GM12865 (cell line): Measurements from ENCODE around the gene ADRM1.

ENCODE experiments used
- DNase-seq: peaks from one replicate; pipeline ENCODE4 v3.0.0; 2010; ENCODE audit warnings: low read depth
- H3K4me3 ChIP-seq: 2 replicates; pipeline ENCODE4 v1.5.1; 2011; ENCODE audit warnings: mild to moderate bottlenecking, low read depth, low read length, control low read depth
- TF ChIP-seq, protein P1 (sequence below): IDR thresholded peaks from 2 replicates; pipeline ENCODE4 v1.5.1; 2011; ENCODE audit warnings: low read length, control low read depth, low read depth, inconsistent platforms; ENCODE audit not compliant: insufficient read depth; ENCODE audit errors: missing control alignments

The ADRM1 gene

GRCh38 chr20:62325172-62325905 lies 22.5 kb downstream of the ADRM1 start:
- TF ChIP-seq, protein P1, sequence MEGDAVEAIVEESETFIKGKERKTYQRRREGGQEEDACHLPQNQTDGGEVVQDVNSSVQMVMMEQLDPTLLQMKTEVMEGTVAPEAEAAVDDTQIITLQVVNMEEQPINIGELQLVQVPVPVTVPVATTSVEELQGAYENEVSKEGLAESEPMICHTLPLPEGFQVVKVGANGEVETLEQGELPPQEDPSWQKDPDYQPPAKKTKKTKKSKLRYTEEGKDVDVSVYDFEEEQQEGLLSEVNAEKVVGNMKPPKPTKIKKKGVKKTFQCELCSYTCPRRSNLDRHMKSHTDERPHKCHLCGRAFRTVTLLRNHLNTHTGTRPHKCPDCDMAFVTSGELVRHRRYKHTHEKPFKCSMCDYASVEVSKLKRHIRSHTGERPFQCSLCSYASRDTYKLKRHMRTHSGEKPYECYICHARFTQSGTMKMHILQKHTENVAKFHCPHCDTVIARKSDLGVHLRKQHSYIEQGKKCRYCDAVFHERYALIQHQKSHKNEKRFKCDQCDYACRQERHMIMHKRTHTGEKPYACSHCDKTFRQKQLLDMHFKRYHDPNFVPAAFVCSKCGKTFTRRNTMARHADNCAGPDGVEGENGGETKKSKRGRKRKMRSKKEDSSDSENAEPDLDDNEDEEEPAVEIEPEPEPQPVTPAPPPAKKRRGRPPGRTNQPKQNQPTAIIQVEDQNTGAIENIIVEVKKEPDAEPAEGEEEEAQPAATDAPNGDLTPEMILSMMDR: no peak
- DNase-seq: no peak
- H3K4me3 ChIP-seq: no peak overlapping the region

GRCh38 chr20:62326559-62326958 lies 23.8 kb downstream of the ADRM1 start:
- TF ChIP-seq, protein P1: no peak
- no peak overlapping the region for H3K4me3 ChIP-seq
- no peak for DNase-seq

- no peak for DNase-seq
- TF ChIP-seq, protein P1: no peak
- H3K4me3 ChIP-seq: no peak overlapping the region
Observed at GRCh38 chr20:62326959-62327725, 24.3 kb downstream of the ADRM1 start.

DNA sequence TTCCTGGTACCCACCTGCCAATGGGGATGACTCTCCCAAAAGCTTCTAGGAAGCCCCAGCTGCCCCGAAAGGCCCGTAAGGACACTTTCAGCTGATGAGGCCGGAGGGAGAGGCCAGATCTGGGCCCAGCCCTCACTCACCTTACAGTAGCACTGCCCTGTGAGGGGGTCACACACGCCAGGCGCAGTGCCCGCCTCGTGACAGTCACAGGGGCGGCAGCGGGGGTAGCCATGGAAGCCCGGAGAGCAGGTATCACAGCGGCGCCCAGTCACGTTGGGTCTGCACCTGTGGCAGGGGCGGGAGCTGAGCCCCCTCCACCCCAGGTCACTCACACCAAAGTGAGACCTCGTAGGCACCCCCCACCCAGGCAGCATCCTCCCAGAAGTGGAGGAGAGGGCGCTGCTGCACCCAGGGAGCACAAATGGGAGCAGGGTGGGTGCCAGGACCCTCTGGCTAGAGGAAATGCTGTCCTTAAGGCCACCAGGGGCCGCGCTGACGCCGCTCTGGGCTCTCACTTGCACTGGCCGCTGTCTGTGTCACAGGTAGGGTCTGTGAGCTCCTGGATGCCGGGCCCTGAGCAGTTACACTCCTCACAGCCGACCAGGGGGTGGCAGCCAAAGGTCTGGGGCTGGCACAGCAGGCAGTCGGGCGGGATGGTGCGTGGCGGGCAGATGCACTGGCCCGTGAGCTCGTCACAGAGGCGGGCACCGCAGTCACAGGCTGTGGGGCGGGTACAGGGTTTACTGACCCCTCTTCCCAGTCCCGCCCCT lies 25.1 kb downstream of the ADRM1 start:
- H3K4me3 ChIP-seq: no peak overlapping the region
- no peak for DNase-seq
- TF ChIP-seq, protein P1: no peak

DNA sequence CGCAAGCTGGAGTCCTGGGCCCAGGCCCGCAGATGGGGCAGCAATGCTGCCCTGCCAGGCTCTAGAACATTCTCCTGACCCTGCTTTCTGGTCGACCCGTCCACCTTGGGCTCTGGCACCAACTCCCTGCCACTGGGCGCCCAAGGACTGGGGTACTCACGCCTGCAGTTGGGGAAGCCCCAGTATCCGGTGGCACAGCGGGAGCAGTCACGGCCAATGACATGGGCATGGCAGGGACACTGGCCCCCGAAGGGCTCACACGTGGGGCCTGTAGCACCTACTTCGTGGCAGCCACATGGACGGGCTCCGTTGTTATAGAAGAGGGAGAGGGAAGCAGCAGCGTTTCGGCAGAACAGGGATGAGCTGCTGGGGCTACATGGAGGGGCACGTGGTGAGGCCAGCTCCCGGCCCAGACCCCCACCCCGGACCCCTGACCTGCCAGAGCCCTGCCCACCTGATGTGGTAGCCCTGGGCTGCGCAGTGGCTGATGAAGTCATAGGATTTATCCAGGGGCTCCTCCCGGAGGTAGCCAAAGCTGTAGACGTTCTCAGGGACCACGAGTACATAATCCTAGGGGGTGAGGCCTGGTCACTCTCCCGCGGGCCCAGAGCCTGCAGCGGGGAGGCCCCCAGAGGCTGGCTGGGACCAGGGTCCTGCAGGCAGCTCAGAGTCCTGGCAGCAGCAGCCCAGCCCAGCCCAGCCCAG lies 26.0 kb downstream of the ADRM1 start:
- TF ChIP-seq, protein P1: no peak
- DNase-seq: no peak
- no peak overlapping the region for H3K4me3 ChIP-seq
